ENCODE data around the gene NCKAP5. TPM values are rescaled to one million over a fixed set of nuclear protein-coding genes. Genes with fewer than 3 reads are reported as not detected.

The NCKAP5 gene
- total and polyA plus RNA-seq, 2 experiments from 2014 or later = 0.21 to 0.31 TPM

DNA sequence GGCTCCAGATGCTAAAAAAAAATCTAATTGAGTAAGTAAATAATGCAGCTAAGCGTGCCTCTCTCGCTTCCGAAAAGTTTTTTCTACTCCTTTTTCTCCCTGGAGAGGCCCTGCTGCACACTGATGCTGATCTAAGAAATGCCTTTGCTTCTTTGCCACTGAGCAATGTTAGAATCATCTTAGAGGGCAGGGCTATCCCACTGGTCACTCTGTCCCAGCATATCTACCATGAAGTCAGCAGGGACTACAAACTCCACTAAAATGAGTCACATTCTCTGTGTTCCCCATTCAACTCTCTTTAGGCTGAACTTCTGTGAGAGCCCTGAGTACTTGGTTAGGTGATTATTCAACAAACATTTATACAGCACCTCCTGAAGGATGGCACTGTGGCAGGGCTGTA is 770.7 kb downstream of the NCKAP5 start:
- H3K4me1 ChIP-seq (ENCODE audit: low read depth) = no peaks in the 10 kb centered on the region
- DNase-seq (ENCODE audit: low read depth in 1 of 2, low spot score in 1 of 2) = peak in 1 of 2 donors; percentile 4
- H3K36me3 ChIP-seq = no peaks in the 10 kb centered on the region
- no peaks in the 10 kb centered on the region for H3K9me3 ChIP-seq (ENCODE audit: low read depth)
- H3K4me3 ChIP-seq = no peak overlapping the region
- TF ChIP-seq, protein P1, sequence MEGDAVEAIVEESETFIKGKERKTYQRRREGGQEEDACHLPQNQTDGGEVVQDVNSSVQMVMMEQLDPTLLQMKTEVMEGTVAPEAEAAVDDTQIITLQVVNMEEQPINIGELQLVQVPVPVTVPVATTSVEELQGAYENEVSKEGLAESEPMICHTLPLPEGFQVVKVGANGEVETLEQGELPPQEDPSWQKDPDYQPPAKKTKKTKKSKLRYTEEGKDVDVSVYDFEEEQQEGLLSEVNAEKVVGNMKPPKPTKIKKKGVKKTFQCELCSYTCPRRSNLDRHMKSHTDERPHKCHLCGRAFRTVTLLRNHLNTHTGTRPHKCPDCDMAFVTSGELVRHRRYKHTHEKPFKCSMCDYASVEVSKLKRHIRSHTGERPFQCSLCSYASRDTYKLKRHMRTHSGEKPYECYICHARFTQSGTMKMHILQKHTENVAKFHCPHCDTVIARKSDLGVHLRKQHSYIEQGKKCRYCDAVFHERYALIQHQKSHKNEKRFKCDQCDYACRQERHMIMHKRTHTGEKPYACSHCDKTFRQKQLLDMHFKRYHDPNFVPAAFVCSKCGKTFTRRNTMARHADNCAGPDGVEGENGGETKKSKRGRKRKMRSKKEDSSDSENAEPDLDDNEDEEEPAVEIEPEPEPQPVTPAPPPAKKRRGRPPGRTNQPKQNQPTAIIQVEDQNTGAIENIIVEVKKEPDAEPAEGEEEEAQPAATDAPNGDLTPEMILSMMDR (IDR thresholded peaks at IDR 0.05; ENCODE audit: low read depth, low read length) = no peak
- H3K27ac ChIP-seq = no peak overlapping the region
- no peaks in the 10 kb centered on the region for H3K27me3 ChIP-seq

DNA sequence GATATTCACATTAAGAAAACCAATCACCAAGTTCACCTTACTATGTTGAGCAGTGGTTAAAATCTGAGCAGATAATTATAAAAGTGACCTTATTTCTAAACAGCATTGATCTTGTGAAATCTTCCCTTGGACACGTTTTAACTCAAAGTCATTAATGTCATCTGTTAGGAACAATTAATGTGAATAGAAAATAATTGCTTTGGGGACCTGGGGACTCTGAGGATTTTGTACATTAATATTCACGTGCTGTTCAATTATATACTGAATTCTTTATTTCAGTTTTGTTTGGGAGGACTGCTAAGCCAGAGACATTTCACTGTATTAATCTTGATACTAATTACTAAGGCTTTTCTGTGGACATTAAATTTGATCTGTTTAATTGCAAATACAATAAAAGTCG is 771.2 kb downstream of the NCKAP5 start:
- Histone ChIP-seq H3K27me3 (no peaks in the 10 kb centered on the region), H3K4me3 (no peak overlapping the region), H3K36me3 (no peaks in the 10 kb centered on the region), H3K4me1 (ENCODE audit: low read depth) (no peaks in the 10 kb centered on the region), H3K27ac (no peak overlapping the region), H3K9me3 (ENCODE audit: low read depth) (no peaks in the 10 kb centered on the region)
- no peak for DNase-seq (ENCODE audit: low read depth in 1 of 2, low spot score in 1 of 2)
- TF ChIP-seq, protein P1 (IDR thresholded peaks at IDR 0.05; ENCODE audit: low read depth, low read length) = no peak

GRCh38 chr2:132795220-132795619 is 773.0 kb downstream of the NCKAP5 start:
- Histone ChIP-seq H3K36me3 (no peaks in the 10 kb centered on the region), H3K4me1 (ENCODE audit: low read depth) (no peaks in the 10 kb centered on the region), H3K4me3 (no peak overlapping the region), H3K27me3 (no peaks in the 10 kb centered on the region), H3K27ac (no peak overlapping the region), H3K9me3 (ENCODE audit: low read depth) (no peaks in the 10 kb centered on the region)
- TF ChIP-seq, protein P1 (IDR thresholded peaks at IDR 0.05; ENCODE audit: low read depth, low read length) = no peak
- no peak for DNase-seq (ENCODE audit: low read depth in 1 of 2, low spot score in 1 of 2)

- TF ChIP-seq, protein P1 (IDR thresholded peaks at IDR 0.05; ENCODE audit: low read depth, low read length) = no peak
- Histone ChIP-seq H3K9me3 (ENCODE audit: low read depth) (no peaks in the 10 kb centered on the region), H3K4me1 (ENCODE audit: low read depth) (no peaks in the 10 kb centered on the region), H3K36me3 (no peaks in the 10 kb centered on the region), H3K4me3 (no peak overlapping the region), H3K27me3 (no peaks in the 10 kb centered on the region), H3K27ac (no peak overlapping the region)
- DNase-seq (ENCODE audit: low read depth in 1 of 2, low spot score in 1 of 2) = no peak
Observed at GRCh38 chr2:132793532-132793931, 774.7 kb downstream of the NCKAP5 start.

GRCh38 chr2:132790207-132790785 is 778.0 kb downstream of the NCKAP5 start:
- TF ChIP-seq, protein P1 (IDR thresholded peaks at IDR 0.05; ENCODE audit: low read depth, low read length) = no peak
- Histone ChIP-seq H3K27me3 (no peaks in the 10 kb centered on the region), H3K9me3 (ENCODE audit: low read depth) (no peaks in the 10 kb centered on the region), H3K27ac (no peak overlapping the region), H3K4me3 (no peak overlapping the region), H3K4me1 (ENCODE audit: low read depth) (no peaks in the 10 kb centered on the region), H3K36me3 (no peaks in the 10 kb centered on the region)
- no peak for DNase-seq (ENCODE audit: low read depth in 1 of 2, low spot score in 1 of 2)

Measured in cardiac muscle cell (in vitro differentiated cells and primary cell).